K562 (cell line): ENCODE measurements around the gene CRCP.

Experiments
- CTCF ChIP-seq, 3 experiments: IDR thresholded peaks in 2 of 3; conservative IDR thresholded peaks in 1 of 3; 2 replicates each; pipeline ENCODE4 v1.5.1; 2011 to 2012; ENCODE audit warnings: low read length in 3 of 3, mild to moderate bottlenecking in 3 of 3, control low read depth in 2 of 3, improper control_type of control experiment in 1 of 3, inconsistent platforms in 1 of 3, low read depth in 1 of 3, mixed read lengths in 1 of 3, moderate library complexity in 1 of 3; ENCODE audit not compliant: insufficient read depth in 2 of 3
- ZNF24 ChIP-seq: fragments of 450-650 bp; IDR thresholded peaks from 2 replicates; pipeline ENCODE4 v1.6.1; 2016

- TF ChIP-seq CTCF (IDR thresholded peaks at IDR 0.05 in 2 of 3, conservative IDR thresholded peaks at IDR 0.05 in 1 of 3; ENCODE audit: insufficient read depth in 2 of 3, low read depth in 1 of 3, low read length in 3 of 3) (no peak), ZNF24 (no peak)
Observed at GRCh38 chr7:66188645-66189044, 74.0 kb downstream of the CRCP start.
